Lower lobe of right lung (tissue), 2 donors: ENCODE results near the gene PLEKHA5. TPM values are rescaled to one million over a fixed set of nuclear protein-coding genes. Genes with fewer than 3 reads are reported as not detected.

ENCODE experiments used
- ATAC-seq, 2 donors: fragments of 200-7000 bp; cut with Tn5 transposase; one replicate each; pipeline ENCODE4 v1.9.1; 2020 to 2022; ENCODE audit warnings: mild to moderate bottlenecking in 2 of 2, moderate library complexity in 2 of 2
- DNase-seq: peaks from one replicate; pipeline ENCODE4 v3.0.0-alpha.2; 2020
- H3K27ac ChIP-seq: fragments of 200-600 bp; one replicate; pipeline ENCODE4 v1.8.0; 2022
- H3K27me3 ChIP-seq: fragments of 200-600 bp; one replicate; pipeline ENCODE4 v1.8.0; 2022; ENCODE audit warnings: low read depth
- H3K36me3 ChIP-seq: fragments of 200-600 bp; one replicate; pipeline ENCODE4 v1.8.0; 2022; ENCODE audit warnings: mild to moderate bottlenecking
- H3K4me1 ChIP-seq: fragments of 200-600 bp; one replicate; pipeline ENCODE4 v1.8.0; 2022
- H3K4me3 ChIP-seq: fragments of 200-600 bp; one replicate; pipeline ENCODE4 v1.8.0; 2022; ENCODE audit warnings: mild to moderate bottlenecking
- H3K9me3 ChIP-seq: fragments of 200-600 bp; one replicate; pipeline ENCODE4 v1.8.0; 2022
- intact Hi-C: fragments of 100-400 bp; cut with DNase I; formaldehyde crosslinking; loops from one replicate; pipeline ENCODE4 v1.11.0; 2022
- total RNA-seq: library from RNA; stranded (reverse); fragmentation: NEBNext Ultra II Directional; extraction: Animal tissue kit (Norgen Biotek cat#: 25700); gene quantifications from one replicate; pipeline ENCODE4 v1.2.1, GENCODE V29; 2021
- TF ChIP-seq, protein P1 (sequence below): fragments of 200-600 bp; IDR thresholded peaks from one replicate; pipeline ENCODE4 v1.8.0; 2022; ENCODE audit warnings: antibody characterized with exemption, mild to moderate bottlenecking
- donor health status: DM: no; HTN: yes; CAD: no; lungs with severe emphysema.

PLEKHA5 gene
- total RNA-seq, 1 donor from 2014 or later: 29.2 TPM

DNA sequence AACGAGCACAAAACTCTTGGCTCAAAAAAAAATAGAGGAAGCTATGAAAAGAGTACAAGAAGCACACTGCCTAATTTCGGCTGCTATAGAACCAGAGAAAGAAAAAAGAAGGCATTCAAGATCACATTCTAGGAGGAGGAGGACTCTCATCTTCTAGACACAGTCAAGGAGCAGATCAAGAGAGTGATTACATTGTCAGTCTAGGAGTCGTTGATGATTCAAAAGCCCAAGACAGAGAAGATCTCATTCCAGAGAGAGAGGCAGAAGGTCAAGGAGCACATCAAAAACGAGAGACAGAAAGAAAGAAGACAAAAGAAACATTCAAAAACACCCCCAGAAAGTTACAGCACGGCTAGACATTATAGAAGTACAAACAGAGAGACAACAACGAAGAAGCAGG, 177.9 kb downstream of the PLEKHA5 start:
- DNase-seq (no peak), ATAC-seq (no peak)
- H3K4me1 ChIP-seq: no peaks in the 10 kb centered on the region
- no peaks in the 10 kb centered on the region for H3K27me3 ChIP-seq
- TF ChIP-seq, protein P1, sequence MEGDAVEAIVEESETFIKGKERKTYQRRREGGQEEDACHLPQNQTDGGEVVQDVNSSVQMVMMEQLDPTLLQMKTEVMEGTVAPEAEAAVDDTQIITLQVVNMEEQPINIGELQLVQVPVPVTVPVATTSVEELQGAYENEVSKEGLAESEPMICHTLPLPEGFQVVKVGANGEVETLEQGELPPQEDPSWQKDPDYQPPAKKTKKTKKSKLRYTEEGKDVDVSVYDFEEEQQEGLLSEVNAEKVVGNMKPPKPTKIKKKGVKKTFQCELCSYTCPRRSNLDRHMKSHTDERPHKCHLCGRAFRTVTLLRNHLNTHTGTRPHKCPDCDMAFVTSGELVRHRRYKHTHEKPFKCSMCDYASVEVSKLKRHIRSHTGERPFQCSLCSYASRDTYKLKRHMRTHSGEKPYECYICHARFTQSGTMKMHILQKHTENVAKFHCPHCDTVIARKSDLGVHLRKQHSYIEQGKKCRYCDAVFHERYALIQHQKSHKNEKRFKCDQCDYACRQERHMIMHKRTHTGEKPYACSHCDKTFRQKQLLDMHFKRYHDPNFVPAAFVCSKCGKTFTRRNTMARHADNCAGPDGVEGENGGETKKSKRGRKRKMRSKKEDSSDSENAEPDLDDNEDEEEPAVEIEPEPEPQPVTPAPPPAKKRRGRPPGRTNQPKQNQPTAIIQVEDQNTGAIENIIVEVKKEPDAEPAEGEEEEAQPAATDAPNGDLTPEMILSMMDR: no peak
- no peak overlapping the region for H3K27ac ChIP-seq
- intact Hi-C loops: no loop called here
- H3K4me3 ChIP-seq: no peak overlapping the region
- H3K9me3 ChIP-seq: no peaks in the 10 kb centered on the region
- H3K36me3 ChIP-seq: no peaks in the 10 kb centered on the region

DNA sequence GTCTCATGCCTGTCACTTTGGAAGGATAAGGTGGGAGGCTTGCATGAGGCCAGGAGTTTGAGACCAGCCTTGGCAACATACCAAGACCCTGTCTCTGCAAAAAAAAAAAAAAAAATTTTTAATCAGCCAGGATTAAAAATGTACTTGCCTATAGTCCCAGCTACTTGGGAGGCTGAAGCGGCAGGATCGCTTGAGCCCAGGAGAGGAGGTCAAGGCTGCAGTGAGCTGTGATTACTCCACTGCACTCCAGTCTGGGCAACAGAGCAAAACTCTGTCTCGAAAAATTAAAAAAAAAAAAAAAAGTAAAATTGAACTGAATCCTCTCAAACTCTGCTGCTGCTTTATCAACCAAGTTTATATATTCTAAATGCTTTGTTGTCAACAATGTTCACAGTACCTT, 181.6 kb downstream of the PLEKHA5 start:
- DNase-seq: no peak
- no peak for ATAC-seq
- Histone ChIP-seq H3K9me3 (no peaks in the 10 kb centered on the region), H3K4me3 (no peak overlapping the region), H3K27ac (no peak overlapping the region), H3K27me3 (no peaks in the 10 kb centered on the region), H3K4me1 (no peaks in the 10 kb centered on the region), H3K36me3 (no peaks in the 10 kb centered on the region)
- TF ChIP-seq, protein P1: no peak
- intact Hi-C loops: no loop called here

DNA sequence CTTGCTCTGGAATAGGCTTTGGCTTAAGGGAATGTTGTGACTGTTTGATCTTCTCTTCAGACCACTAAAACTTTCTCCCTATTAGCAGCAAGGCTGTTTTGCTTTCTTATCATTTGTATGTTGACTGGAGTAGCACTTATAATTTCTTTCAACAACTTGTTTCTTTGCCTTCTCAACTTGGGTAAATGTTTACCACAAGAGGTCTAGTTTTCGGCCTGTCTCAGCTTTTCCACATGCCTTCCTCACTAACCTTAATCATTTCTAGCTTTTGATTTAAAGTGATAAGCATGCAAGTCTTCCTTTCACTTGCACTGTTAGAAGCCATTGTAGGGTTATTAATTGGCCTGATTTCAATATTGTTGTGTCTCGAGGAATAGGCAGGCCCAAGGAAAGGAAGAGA, 183.1 kb downstream of the PLEKHA5 start:
- no peaks in the 10 kb centered on the region for H3K4me1 ChIP-seq
- TF ChIP-seq, protein P1: no peak
- no peaks in the 10 kb centered on the region for H3K27me3 ChIP-seq
- intact Hi-C loops: no loop called here
- no peaks in the 10 kb centered on the region for H3K36me3 ChIP-seq
- no peaks in the 10 kb centered on the region for H3K9me3 ChIP-seq
- ATAC-seq: peak; percentile 76 to 92
- no peak overlapping the region for H3K4me3 ChIP-seq
- H3K27ac ChIP-seq: no peak overlapping the region
- no peak for DNase-seq

DNA sequence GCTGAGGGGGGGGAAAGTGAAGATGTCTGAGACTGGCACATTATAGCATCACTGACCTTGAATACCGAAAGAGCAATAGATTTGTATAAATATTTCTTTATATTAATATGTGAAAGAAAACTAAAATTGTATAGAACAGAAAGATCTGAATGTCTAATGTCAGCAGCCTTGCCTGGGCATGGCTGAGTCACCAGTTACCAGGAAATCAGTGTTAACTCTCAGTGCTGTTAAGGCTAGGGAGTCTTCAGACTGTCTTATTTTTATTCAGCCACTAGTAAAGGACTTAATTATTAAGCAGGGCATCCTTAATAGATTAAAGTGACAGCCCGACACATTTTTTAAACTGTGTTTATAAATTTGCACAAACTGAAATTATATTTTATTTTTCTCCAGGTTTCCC, 186.9 kb downstream of the PLEKHA5 start:
- H3K9me3 ChIP-seq: no peaks in the 10 kb centered on the region
- DNase-seq (no peak), ATAC-seq (peak in 1 of 2 donors; percentile 47)
- TF ChIP-seq, protein P1: no peak
- no peak overlapping the region for H3K4me3 ChIP-seq
- intact Hi-C loops: no loop called here
- H3K27ac ChIP-seq: no peak overlapping the region
- H3K4me1 ChIP-seq: no peaks in the 10 kb centered on the region
- no peaks in the 10 kb centered on the region for H3K27me3 ChIP-seq
- H3K36me3 ChIP-seq: no peaks in the 10 kb centered on the region

DNA sequence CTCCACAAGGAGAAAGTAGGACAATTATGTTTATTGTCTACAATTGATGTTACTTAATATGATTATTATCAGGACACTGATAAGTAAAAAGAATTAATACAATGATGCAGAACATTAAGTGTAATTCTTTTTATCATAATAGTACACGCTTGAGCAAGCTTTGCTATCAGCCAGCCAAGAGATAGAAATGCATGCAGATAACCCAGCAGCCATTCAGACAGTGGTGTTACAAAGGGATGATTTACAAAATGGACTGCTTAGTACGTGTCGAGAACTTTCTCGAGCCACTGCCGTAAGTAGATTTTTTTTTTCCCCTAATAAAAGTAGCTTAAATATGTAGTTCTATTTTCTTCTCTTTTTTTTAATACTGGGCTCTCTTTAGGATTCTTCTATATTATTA, 192.8 kb downstream of the PLEKHA5 start:
- Histone ChIP-seq H3K4me1 (no peaks in the 10 kb centered on the region), H3K9me3 (no peaks in the 10 kb centered on the region), H3K36me3 (peaks cover 3% of the 10 kb centered on the region), H3K4me3 (no peak overlapping the region), H3K27me3 (no peaks in the 10 kb centered on the region), H3K27ac (no peak overlapping the region)
- intact Hi-C loops: no loop called here
- no peak for DNase-seq
- no peak for ATAC-seq
- TF ChIP-seq, protein P1: no peak

DNA sequence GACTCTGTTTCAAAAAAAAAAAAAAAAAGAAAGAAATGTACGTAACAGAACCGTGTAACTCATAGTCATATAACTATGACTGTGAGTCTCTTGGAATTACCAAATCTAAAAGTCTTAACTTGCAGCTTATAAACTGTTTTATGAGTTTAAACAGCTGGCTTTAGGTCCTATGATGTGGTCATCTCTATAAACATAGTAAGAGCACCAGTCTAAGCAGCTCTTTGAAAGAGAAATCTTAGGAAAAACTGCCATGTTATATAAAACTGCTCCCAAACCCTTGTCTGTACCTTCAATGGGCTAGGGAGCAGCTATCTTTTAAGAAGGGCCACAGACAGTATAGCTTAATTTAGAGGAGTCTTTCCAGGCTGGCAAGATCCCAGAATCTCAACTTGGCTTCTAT, 194.3 kb downstream of the PLEKHA5 start:
- Histone ChIP-seq H3K27ac (no peak overlapping the region), H3K36me3 (peaks cover 3% of the 10 kb centered on the region), H3K9me3 (no peaks in the 10 kb centered on the region), H3K27me3 (no peaks in the 10 kb centered on the region), H3K4me1 (no peaks in the 10 kb centered on the region), H3K4me3 (no peak overlapping the region)
- no peak for ATAC-seq
- intact Hi-C loops: no loop called here
- DNase-seq: no peak
- TF ChIP-seq, protein P1: no peak
